Gastrocnemius medialis (tissue), 4 donors: ENCODE results near the gene ZBTB7C. TPM values are rescaled to one million over a fixed set of nuclear protein-coding genes. Genes with fewer than 3 reads are reported as not detected.

Source experiments
- ATAC-seq, 2 donors: fragments of 150-250 bp; one replicate each; pipeline ENCODE4 v1.9.1; 2016
- DNase-seq, 2 donors: peaks; one replicate each; pipeline ENCODE4 v3.0.0-alpha.2; 2019
- H3K27ac ChIP-seq, 4 donors: fragments of 200-600 bp; sonication (generic); 1 replicate in 1 of 4; 2 replicates in 3 of 4; pipeline ENCODE4 v1.5.1; 2016 to 2018; ENCODE audit warnings: mild to moderate bottlenecking in 2 of 4, moderate library complexity in 1 of 4
- H3K27me3 ChIP-seq, 3 donors: fragments of 200-600 bp; sonication (generic) in 2 of 3; 1 replicate in 1 of 3; 2 replicates in 2 of 3; pipeline versions ENCODE4 v1.5.1 to v1.6.0; 2016 to 2019; ENCODE audit warnings: mild to moderate bottlenecking in 1 of 3, moderate library complexity in 1 of 3
- H3K36me3 ChIP-seq, 2 donors: fragments of 200-600 bp; sonication (generic) in 1 of 2; one replicate each; pipeline ENCODE4 v1.5.1; 2017 to 2018
- H3K4me1 ChIP-seq, 2 donors: fragments of 200-600 bp; sonication (generic) in 1 of 2; one replicate each; pipeline ENCODE4 v1.5.1; 2016 to 2017; ENCODE audit warnings: mild to moderate bottlenecking in 2 of 2
- H3K4me3 ChIP-seq, 4 donors: fragments of 200-600 bp; sonication (generic) in 3 of 4; 1 replicate in 1 of 4; 2 replicates in 3 of 4; pipeline ENCODE4 v1.5.1; 2016 to 2019; ENCODE audit warnings: mild to moderate bottlenecking in 2 of 4
- H3K9me3 ChIP-seq, 3 donors: fragments of 200-600 bp; sonication (generic) in 2 of 3; 1 replicate in 1 of 3; 2 replicates in 2 of 3; pipeline ENCODE4 v1.5.1; 2016 to 2019
- CTCF ChIP-seq, 5 experiments: fragments of 450-650 bp in 3 of 5; fragments of 200-600 bp in 2 of 5; sonication (generic) in 2 of 5; IDR thresholded peaks in 4 of 5; conservative IDR thresholded peaks in 1 of 5; 1 replicate in 4 of 5; 2 replicates in 1 of 5; pipeline ENCODE4 v1.5.1; 2016 to 2019; ENCODE audit warnings: antibody characterized with exemption in 5 of 5, mild to moderate bottlenecking in 3 of 5, moderate library complexity in 3 of 5
- POLR2A ChIP-seq, 2 donors: fragments of 450-650 bp; IDR thresholded peaks; one replicate each; pipeline ENCODE4 v1.6.1; 2017; ENCODE audit warnings: antibody characterized with exemption in 2 of 2, mild to moderate bottlenecking in 2 of 2, moderate library complexity in 2 of 2
- in situ Hi-C, 4 donors: fragments of 200-750 bp; cut with MboI; loops; one replicate each; pipeline versions ENCODE4 v1.15.0 to v1.8.0; 2017; ENCODE audit warnings: low sequenced_read_pairs in 4 of 4
- intact Hi-C: fragments of 100-400 bp; cut with DNase I; formaldehyde crosslinking; loops from one replicate; pipeline ENCODE4 v1.15.1; 2023; ENCODE audit warnings: low total_unique reads
- total RNA-seq, 4 donors: library from RNA; depleted of rRNA; stranded (reverse); fragments of >200 nt; gene quantifications; one replicate each; pipeline versions ENCODE4 v1.1.0 to v1.2.3, GENCODE V29; 2016

ZBTB7C gene
- total RNA-seq, 4 donors from 2014 or later: 0.53 to 12.3 (median 1.1) TPM

GRCh38 chr18:48125724-48126123, 283.5 kb downstream of the ZBTB7C start:
- TF ChIP-seq POLR2A (IDR thresholded peaks at IDR 0.05): no peak
- no peak for TF ChIP-seq CTCF (IDR thresholded peaks at IDR 0.05 in 4 of 5, conservative IDR thresholded peaks at IDR 0.05 in 1 of 5)
- ATAC-seq (no peak), DNase-seq (no peak)
- in situ Hi-C loops (no loop called here), intact Hi-C loops (no loop called here)
- Histone ChIP-seq H3K4me3 (no peak overlapping the region), H3K27ac (no peak overlapping the region), H3K27me3 (no peaks in the 10 kb centered on the region), H3K4me1 (peaks cover 4 to 14% of the 10 kb centered on the region in 2 donors), H3K9me3 (no peaks in the 10 kb centered on the region), H3K36me3 (no peaks in the 10 kb centered on the region)

GRCh38 chr18:48124857-48125626, 284.1 kb downstream of the ZBTB7C start:
- Histone ChIP-seq H3K9me3 (no peaks in the 10 kb centered on the region), H3K27ac (no peak overlapping the region), H3K4me3 (no peak overlapping the region), H3K27me3 (no peaks in the 10 kb centered on the region), H3K4me1 (peaks cover 4 to 9% of the 10 kb centered on the region in 2 donors), H3K36me3 (no peaks in the 10 kb centered on the region)
- ATAC-seq (no peak), DNase-seq (no peak)
- in situ Hi-C loops (loop anchor here in 1 of 4 donors (25.0 kb wide), 1 partner anchor 87 kb away; no protein-coding TSS in a partner anchor), intact Hi-C loops (no loop called here)
- no peak for TF ChIP-seq POLR2A (IDR thresholded peaks at IDR 0.05)
- TF ChIP-seq CTCF (IDR thresholded peaks at IDR 0.05 in 4 of 5, conservative IDR thresholded peaks at IDR 0.05 in 1 of 5): no peak

- Histone ChIP-seq H3K9me3 (no peaks in the 10 kb centered on the region), H3K27me3 (no peaks in the 10 kb centered on the region), H3K4me1 (peaks cover 0 to 4% of the 10 kb centered on the region in 2 donors), H3K4me3 (no peak overlapping the region), H3K27ac (no peak overlapping the region), H3K36me3 (no peaks in the 10 kb centered on the region)
- intact Hi-C loops: no loop called here
- DNase-seq (no peak), ATAC-seq (no peak)
- TF ChIP-seq POLR2A (IDR thresholded peaks at IDR 0.05) (no peak), CTCF (IDR thresholded peaks at IDR 0.05 in 4 of 5, conservative IDR thresholded peaks at IDR 0.05 in 1 of 5) (no peak)
- in situ Hi-C loops: loop anchor here in 1 of 4 donors (25.0 kb wide), 1 partner anchor 88 kb away; no protein-coding TSS in a partner anchor
Measured at GRCh38 chr18:48123941-48124340, 285.2 kb downstream of the ZBTB7C start.

GRCh38 chr18:48123324-48123723, 285.9 kb downstream of the ZBTB7C start:
- intact Hi-C loops: no loop called here
- peaks cover 0 to 4% of the 10 kb centered on the region in 2 donors for H3K4me1 ChIP-seq
- no peaks in the 10 kb centered on the region for H3K27me3 ChIP-seq
- no peak for ATAC-seq
- no peaks in the 10 kb centered on the region for H3K9me3 ChIP-seq
- in situ Hi-C loops: loop anchor here in 1 of 4 donors (25.0 kb wide), 1 partner anchor 89 kb away; no protein-coding TSS in a partner anchor
- DNase-seq: no peak
- H3K4me3 ChIP-seq: no peak overlapping the region
- H3K36me3 ChIP-seq: no peaks in the 10 kb centered on the region
- no peak overlapping the region for H3K27ac ChIP-seq
- TF ChIP-seq POLR2A (IDR thresholded peaks at IDR 0.05) (no peak), CTCF (IDR thresholded peaks at IDR 0.05 in 4 of 5, conservative IDR thresholded peaks at IDR 0.05 in 1 of 5) (no peak)
